Measurements from ENCODE around the gene BHMT2. TPM values are rescaled to one million over a fixed set of nuclear protein-coding genes. Genes with fewer than 3 reads are reported as not detected.

BHMT2 gene
- polyA plus RNA-seq, 1 of the 3 experiments (the other 2 are of a cell fraction): not detected

- CTCF ChIA-PET: interaction anchor here (1.0 to 1.3 kb wide), 3 partner anchors 13 to 99 kb away, joined by 3 to 5 read pairs (median 4); no protein-coding TSS in a partner anchor
- H3K4me2 ChIP-seq: no peak overlapping the region
- POLR2A ChIA-PET: no interaction called here
These were observed 49.9 kb downstream of the BHMT2 start for GRCh38 chr5:79119486-79119885.

GRCh38 chr5:79120221-79120620 lies 50.7 kb downstream of the BHMT2 start:
- ChIA-PET POLR2A (no interaction called here), CTCF (interaction anchor here (0.8 to 1.3 kb wide), 4 partner anchors 13 to 99 kb away, joined by 3 to 5 read pairs (median 4); no protein-coding TSS in a partner anchor)
- no peak overlapping the region for H2AFZ ChIP-seq (ENCODE audit: low read depth)
- no peak overlapping the region for H3K4me2 ChIP-seq
- 88% methylated on average over 4 of the region's 4 CpGs for WGBS (ENCODE audit: low lambda C conversion rate)
- H3K4me1 ChIP-seq (ENCODE audit: control insufficient read depth in 1 of 2, insufficient read depth in 2 of 2, low read depth in 1 of 2, low read length in 1 of 2): no peaks in the 10 kb centered on the region
- no peak overlapping the region for H3K4me3 ChIP-seq (ENCODE audit: low read depth in 2 of 2, low read length in 1 of 2)
- no peaks in the 10 kb centered on the region for H4K20me1 ChIP-seq (ENCODE audit: insufficient read depth)
- no peaks in the 10 kb centered on the region for H3K9me2 ChIP-seq
- H3K27ac ChIP-seq (ENCODE audit: low read depth in 2 of 2, low read length in 1 of 2): no peak overlapping the region
- no peaks in the 10 kb centered on the region for H3K36me3 ChIP-seq (replicated peaks in 1 of 2; ENCODE audit: control insufficient read depth in 1 of 2, insufficient read depth in 2 of 2, low read length in 1 of 2)
- no peaks in the 10 kb centered on the region for H3K27me3 ChIP-seq (ENCODE audit: insufficient read depth)
- no peaks in the 10 kb centered on the region for H3K9me3 ChIP-seq
- no peak overlapping the region for H3K9ac ChIP-seq
- no peaks in the 10 kb centered on the region for H3F3A ChIP-seq (replicated peaks; ENCODE audit: insufficient read depth)
- H3K79me2 ChIP-seq (ENCODE audit: insufficient read depth): no peaks in the 10 kb centered on the region
- no peak for DNase-seq
- TF ChIP-seq CHD2 (IDR thresholded peaks at IDR 0.05; ENCODE audit: low read length, partially characterized antibody) (no peak), RCOR1 (IDR thresholded peaks at IDR 0.05; ENCODE audit: low read length) (no peak), NFIC (IDR thresholded peaks at IDR 0.05; ENCODE audit: borderline replicate concordance) (no peak), PBX3 (IDR thresholded peaks at IDR 0.05) (no peak), ELF1 (IDR thresholded peaks at IDR 0.05) (no peak), ZBTB33 (IDR thresholded peaks at IDR 0.05; ENCODE audit: borderline replicate concordance, low read depth) (no peak), TAF1 (IDR thresholded peaks at IDR 0.05; ENCODE audit: borderline replicate concordance, low read depth, low read length) (no peak), MAX (IDR thresholded peaks at IDR 0.05; ENCODE audit: low read depth) (no peak), SIN3A (IDR thresholded peaks at IDR 0.05; ENCODE audit: borderline replicate concordance, low read depth, low read length) (no peak), FOXM1 (IDR thresholded peaks at IDR 0.05; ENCODE audit: low read depth) (no peak), RAD21 (IDR thresholded peaks at IDR 0.05; ENCODE audit: low read length) (no peak), RXRA (IDR thresholded peaks at IDR 0.05; ENCODE audit: borderline replicate concordance, low read depth) (no peak)

More at GRCh38 chr5:79119486-79119885, 49.9 kb downstream of the BHMT2 start:
- Histone ChIP-seq H3F3A (replicated peaks; ENCODE audit: insufficient read depth) (no peaks in the 10 kb centered on the region), H3K36me3 (replicated peaks in 1 of 2; ENCODE audit: control insufficient read depth in 1 of 2, insufficient read depth in 2 of 2, low read length in 1 of 2) (no peaks in the 10 kb centered on the region), H3K27me3 (ENCODE audit: insufficient read depth) (no peaks in the 10 kb centered on the region), H2AFZ (ENCODE audit: low read depth) (no peak overlapping the region), H3K4me3 (ENCODE audit: low read depth in 2 of 2, low read length in 1 of 2) (no peak overlapping the region), H3K27ac (ENCODE audit: low read depth in 2 of 2, low read length in 1 of 2) (no peak overlapping the region), H3K79me2 (ENCODE audit: insufficient read depth) (no peaks in the 10 kb centered on the region), H3K9ac (no peak overlapping the region), H3K4me1 (ENCODE audit: control insufficient read depth in 1 of 2, insufficient read depth in 2 of 2, low read depth in 1 of 2, low read length in 1 of 2) (no peaks in the 10 kb centered on the region), H3K9me3 (no peaks in the 10 kb centered on the region), H3K9me2 (no peaks in the 10 kb centered on the region), H4K20me1 (ENCODE audit: insufficient read depth) (no peaks in the 10 kb centered on the region)
- no peak for TF ChIP-seq YY1 (IDR thresholded peaks at IDR 0.05; ENCODE audit: low read depth)
- TF ChIP-seq ELF1 (IDR thresholded peaks at IDR 0.05): no peak
- TF ChIP-seq SIN3A (IDR thresholded peaks at IDR 0.05; ENCODE audit: borderline replicate concordance, low read depth, low read length): no peak
- TF ChIP-seq RCOR1 (IDR thresholded peaks at IDR 0.05; ENCODE audit: low read length): no peak
- no peak for TF ChIP-seq RFX5 (IDR thresholded peaks at IDR 0.05; ENCODE audit: low read length)
- no peak for TF ChIP-seq REST (IDR thresholded peaks at IDR 0.05; ENCODE audit: low read depth, low read length)
- TF ChIP-seq CHD2 (IDR thresholded peaks at IDR 0.05; ENCODE audit: low read length, partially characterized antibody): no peak
- TF ChIP-seq NFIC (IDR thresholded peaks at IDR 0.05; ENCODE audit: borderline replicate concordance): no peak
- no peak for TF ChIP-seq GATA2 (CRISPR knock-in tag; IDR thresholded peaks at IDR 0.05)
- WGBS (ENCODE audit: low lambda C conversion rate): 63% methylated on average over 4 of the region's 4 CpGs
- DNase-seq: no peak

Measured in SK-N-SH (cell line).